GM12878 (cell line): ENCODE measurements around the gene HNRNPU. TPM values are rescaled to one million over a fixed set of nuclear protein-coding genes. Genes with fewer than 3 reads are reported as not detected.

Experiments
- BCL11A ChIP-seq: IDR thresholded peaks from 2 replicates; pipeline ENCODE4 v1.6.1; 2011; ENCODE audit warnings: low read depth, low read length
- CEBPZ ChIP-seq: fragments of 150-350 bp; IDR thresholded peaks from 2 replicates; pipeline ENCODE4 v1.6.1; 2016; ENCODE audit warnings: low read depth, low read length
- CTCF ChIP-seq, 3 experiments: IDR thresholded peaks in 2 of 3; conservative IDR thresholded peaks in 1 of 3; 2 replicates each; pipeline ENCODE4 v1.5.1; 2011; ENCODE audit warnings: low read depth in 3 of 3, low read length in 3 of 3, mild to moderate bottlenecking in 3 of 3, control low read depth in 2 of 3, moderate library complexity in 2 of 3, inconsistent platforms in 1 of 3, mixed read lengths in 1 of 3; ENCODE audit not compliant: control insufficient read depth in 2 of 3, insufficient read depth in 1 of 3; ENCODE audit errors: extremely low read depth in 1 of 3
- DPF2 ChIP-seq: fragments of 450-650 bp; IDR thresholded peaks from 2 replicates; pipeline ENCODE4 v1.6.1; 2017; ENCODE audit warnings: mild to moderate bottlenecking
- FOXM1 ChIP-seq: IDR thresholded peaks from 2 replicates; pipeline ENCODE4 v1.6.1; 2012; ENCODE audit warnings: low read depth, mild to moderate bottlenecking, inconsistent platforms, low read length, moderate library complexity
- HDAC2 ChIP-seq: fragments of 200-600 bp; sonication (generic); IDR thresholded peaks from 2 replicates; pipeline ENCODE4 v1.6.1; 2017
- IKZF2 ChIP-seq, 2 experiments: fragments of 450-650 bp; IDR thresholded peaks; 2 replicates each; pipeline ENCODE4 v1.6.1; 2017; ENCODE audit warnings: mild to moderate bottlenecking in 2 of 2, moderate library complexity in 2 of 2
- KDM1A ChIP-seq: fragments of 200-600 bp; sonication (generic); IDR thresholded peaks from 2 replicates; pipeline ENCODE4 v1.6.1; 2016; ENCODE audit warnings: borderline replicate concordance
- MYB ChIP-seq: fragments of 150-350 bp; IDR thresholded peaks from 2 replicates; pipeline ENCODE4 v1.6.1; 2014; ENCODE audit warnings: mild to moderate bottlenecking, low read depth, low read length, borderline replicate concordance
- NFIC ChIP-seq: IDR thresholded peaks from 2 replicates; pipeline ENCODE4 v1.6.1; 2012; ENCODE audit warnings: low read depth, mild to moderate bottlenecking, inconsistent platforms, low read length, moderate library complexity
- NFYB ChIP-seq: IDR thresholded peaks from 2 replicates; pipeline ENCODE4 v1.6.1; 2011; ENCODE audit warnings: low read depth, mild to moderate bottlenecking, low read length, improper control_type of control experiment, moderate library complexity; ENCODE audit not compliant: insufficient read depth
- NKRF ChIP-seq: fragments of 450-650 bp; conservative IDR thresholded peaks from 2 replicates; pipeline ENCODE4 v1.6.1; 2017; ENCODE audit warnings: mild to moderate bottlenecking, moderate library complexity
- NR2F1 ChIP-seq: fragments of 450-650 bp; conservative IDR thresholded peaks from 2 replicates; pipeline ENCODE4 v1.6.1; 2017; ENCODE audit warnings: mild to moderate bottlenecking
- NRF1 ChIP-seq: conservative IDR thresholded peaks from 2 replicates; pipeline ENCODE4 v1.6.1; 2011; ENCODE audit warnings: mild to moderate bottlenecking, low read depth, low read length, improper control_type of control experiment
- PAX8 ChIP-seq: fragments of 450-650 bp; IDR thresholded peaks from 2 replicates; pipeline ENCODE4 v1.6.1; 2017; ENCODE audit warnings: mild to moderate bottlenecking, moderate library complexity
- RFX5 ChIP-seq: IDR thresholded peaks from 2 replicates; pipeline ENCODE4 v1.6.1; 2011; ENCODE audit warnings: low read depth, low read length, improper control_type of control experiment
- SPI1 ChIP-seq: IDR thresholded peaks from 2 replicates; pipeline ENCODE4 v1.6.1; 2011; ENCODE audit warnings: low read depth, mild to moderate bottlenecking, low read length, moderate library complexity, borderline replicate concordance; ENCODE audit not compliant: insufficient read depth
- STAT3 ChIP-seq: IDR thresholded peaks from 2 replicates; pipeline ENCODE4 v1.6.1; 2011; ENCODE audit warnings: low read depth, low read length, improper control_type of control experiment
- TAF1 ChIP-seq: IDR thresholded peaks from 2 replicates; pipeline ENCODE4 v1.6.1; 2011; ENCODE audit warnings: mild to moderate bottlenecking, low read depth, low read length, borderline replicate concordance
- ZBED1 ChIP-seq: IDR thresholded peaks from 2 replicates; pipeline ENCODE4 v1.6.1; 2016; ENCODE audit warnings: borderline replicate concordance
- ZBTB33 ChIP-seq: fragments of 450-650 bp; IDR thresholded peaks from 2 replicates; pipeline ENCODE4 v1.6.1; 2017; ENCODE audit warnings: mild to moderate bottlenecking
- polyA plus RNA-seq, 11 experiments: library from polyadenylated mRNA; depleted of rRNA in 4 of 11; unstranded in 6 of 11; stranded (reverse) in 5 of 11; fragments of >200 nt; fragmentation: Nextera tagmentation in 4 of 11; fragmentation: Illumina TruSeq in 1 of 11; extraction: Ambion mirVana in 4 of 11; extraction: Trizol in 1 of 11; gene quantifications; 1 replicate in 1 of 11; 2 replicates in 10 of 11; pipeline versions ENCODE4 v1.2.1 to v1.2.3, GENCODE V29; 2011 to 2016; ENCODE audit warnings: inconsistent platforms in 2 of 11, missing spikeins in 2 of 11, low read depth in 1 of 11
- total RNA-seq, 4 experiments: library from RNA; depleted of rRNA in 3 of 4; stranded (reverse); fragments of >200 nt in 3 of 4; fragmentation: Illumina TruSeq in 1 of 4; extraction: Trizol in 1 of 4; gene quantifications; 2 replicates each; pipeline versions ENCODE4 v1.2.1 to v1.2.3, GENCODE V29; 2013 to 2021

The HNRNPU gene
- total and polyA plus RNA-seq, 10 of the 15 experiments (the other 5 are each of a cell fraction or from before 2014, with no cell fraction given) = 163 to 569 (median 420) TPM

GRCh38 chr1:244862699-244863490 is 1.4 kb downstream of the HNRNPU start (continued):
- peak; percentile 49; the same call in 1 of the 2 replicates for TF ChIP-seq NR2F1
- 0 out of 2 replicates have a peak, but pooled peaks have one; percentile 34 for TF ChIP-seq FOXM1
- TF ChIP-seq SPI1 = no peak
- TF ChIP-seq MYB = no peak
- no peak for TF ChIP-seq NFIC
- TF ChIP-seq NKRF = no peak; the same call in none of the 2 replicates
- no peak for TF ChIP-seq STAT3
- TF ChIP-seq NFYB = no peak
- TF ChIP-seq CTCF (IDR thresholded peaks at IDR 0.05 in 2 of 3, conservative IDR thresholded peaks at IDR 0.05 in 1 of 3; ENCODE audit: control insufficient read depth in 2 of 3, extremely low read depth in 1 of 3, insufficient read depth in 1 of 3, low read depth in 3 of 3, low read length in 3 of 3) = no peak
- peak; percentile 54; the same call in 1 of the 2 replicates for TF ChIP-seq DPF2
- no peak for TF ChIP-seq KDM1A
- TF ChIP-seq IKZF2 (IDR thresholded peaks at IDR 0.05) = no peak
- TF ChIP-seq ZBTB33 = no peak
- no peak for TF ChIP-seq BCL11A
- TF ChIP-seq ZBED1 = no peak
- no peak for TF ChIP-seq NRF1
- no peak for TF ChIP-seq CEBPZ
- TF ChIP-seq TAF1 = peak; percentile 77
- no peak for TF ChIP-seq PAX8
- TF ChIP-seq HDAC2 = no peak
- no peak; the same call in 1 of the 2 replicates for TF ChIP-seq RFX5
